ENCODE data around the gene ZXDC.

DNA sequence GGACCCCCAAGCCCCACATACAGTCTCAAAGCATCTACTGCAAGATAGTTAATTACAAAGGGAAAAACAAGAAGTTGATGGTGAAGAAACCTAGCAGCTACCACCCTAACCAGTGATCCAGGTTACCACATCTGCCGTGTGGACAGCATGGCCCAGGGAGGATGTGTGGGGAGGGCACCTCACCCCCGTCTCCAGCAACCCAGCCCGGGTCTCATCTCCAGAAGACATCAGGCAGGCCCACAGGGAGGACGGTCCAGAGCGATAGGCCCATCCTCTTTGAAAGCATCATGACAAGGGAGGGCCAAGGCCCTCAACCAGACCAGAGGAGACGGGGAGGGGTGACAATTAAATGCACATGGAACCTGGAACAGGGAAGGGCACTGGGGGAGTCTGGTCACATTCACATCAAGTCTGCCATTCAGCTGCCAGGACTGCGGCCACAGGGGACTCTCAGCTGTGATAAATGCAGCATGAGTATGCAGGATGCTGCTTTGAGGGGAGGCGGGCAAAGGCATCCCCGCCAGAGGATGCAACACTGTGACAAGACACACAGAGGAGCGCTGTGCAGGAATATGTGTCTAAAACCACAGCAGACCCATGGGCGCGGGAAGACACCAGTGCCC is 18.8 kb downstream of the ZXDC start:
- TF ChIP-seq, protein P1, sequence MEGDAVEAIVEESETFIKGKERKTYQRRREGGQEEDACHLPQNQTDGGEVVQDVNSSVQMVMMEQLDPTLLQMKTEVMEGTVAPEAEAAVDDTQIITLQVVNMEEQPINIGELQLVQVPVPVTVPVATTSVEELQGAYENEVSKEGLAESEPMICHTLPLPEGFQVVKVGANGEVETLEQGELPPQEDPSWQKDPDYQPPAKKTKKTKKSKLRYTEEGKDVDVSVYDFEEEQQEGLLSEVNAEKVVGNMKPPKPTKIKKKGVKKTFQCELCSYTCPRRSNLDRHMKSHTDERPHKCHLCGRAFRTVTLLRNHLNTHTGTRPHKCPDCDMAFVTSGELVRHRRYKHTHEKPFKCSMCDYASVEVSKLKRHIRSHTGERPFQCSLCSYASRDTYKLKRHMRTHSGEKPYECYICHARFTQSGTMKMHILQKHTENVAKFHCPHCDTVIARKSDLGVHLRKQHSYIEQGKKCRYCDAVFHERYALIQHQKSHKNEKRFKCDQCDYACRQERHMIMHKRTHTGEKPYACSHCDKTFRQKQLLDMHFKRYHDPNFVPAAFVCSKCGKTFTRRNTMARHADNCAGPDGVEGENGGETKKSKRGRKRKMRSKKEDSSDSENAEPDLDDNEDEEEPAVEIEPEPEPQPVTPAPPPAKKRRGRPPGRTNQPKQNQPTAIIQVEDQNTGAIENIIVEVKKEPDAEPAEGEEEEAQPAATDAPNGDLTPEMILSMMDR (IDR thresholded peaks at IDR 0.05) = no peak
- no peak for TF ChIP-seq POLR2AphosphoS5 (IDR thresholded peaks at IDR 0.05)
- TF ChIP-seq POLR2A (IDR thresholded peaks at IDR 0.05) = no peak

All from gastroesophageal sphincter (tissue), 3 donors.